ENCODE results near the gene FER.
"Not testable (repeated sequence)": the region's sequence is repeated elsewhere in the genome, so short reads cannot be mapped to it uniquely, and the experiment has no call there.

FER gene

DNA sequence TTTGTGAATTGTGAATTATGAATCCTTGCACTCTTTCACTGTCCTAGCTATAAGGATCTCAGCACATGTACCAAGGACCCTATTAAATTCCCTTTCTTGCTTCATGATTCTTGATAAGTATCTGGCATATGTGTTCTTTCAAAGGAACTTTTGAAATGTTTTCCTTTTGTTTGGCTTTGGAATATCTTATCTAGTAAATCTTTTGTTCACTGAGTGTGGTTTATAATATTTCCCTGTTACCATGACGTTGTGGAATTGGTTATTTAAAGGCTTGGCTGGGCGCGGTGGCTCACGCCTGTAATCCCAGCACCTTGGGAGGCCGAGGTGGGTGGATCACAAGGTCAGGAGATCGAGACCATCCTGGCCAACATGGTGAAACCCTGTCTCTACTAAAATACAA, 151.5 kb downstream of the FER start:
- not testable (repeated sequence) for DNase-seq

DNA sequence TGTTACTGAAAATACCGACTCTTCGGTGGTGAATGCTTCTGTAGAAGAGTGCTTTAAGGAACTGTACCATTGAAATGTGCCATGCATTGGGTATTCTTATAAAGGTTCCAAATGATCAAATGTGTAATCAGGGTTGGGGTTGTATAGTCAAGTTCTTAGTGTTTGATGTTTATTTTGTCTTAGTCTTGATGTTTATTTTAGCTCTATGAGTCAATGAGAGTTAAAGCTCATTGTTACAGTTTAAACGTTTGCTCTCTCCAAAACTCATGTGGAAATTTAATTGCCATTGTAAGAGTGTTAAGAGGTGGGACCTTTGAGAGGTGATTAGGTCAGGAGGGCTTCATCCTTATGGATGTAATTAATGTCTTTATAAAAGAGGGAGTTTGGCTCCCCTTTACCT, 153.0 kb downstream of the FER start:
- peak; percentile 19 for DNase-seq

DNA sequence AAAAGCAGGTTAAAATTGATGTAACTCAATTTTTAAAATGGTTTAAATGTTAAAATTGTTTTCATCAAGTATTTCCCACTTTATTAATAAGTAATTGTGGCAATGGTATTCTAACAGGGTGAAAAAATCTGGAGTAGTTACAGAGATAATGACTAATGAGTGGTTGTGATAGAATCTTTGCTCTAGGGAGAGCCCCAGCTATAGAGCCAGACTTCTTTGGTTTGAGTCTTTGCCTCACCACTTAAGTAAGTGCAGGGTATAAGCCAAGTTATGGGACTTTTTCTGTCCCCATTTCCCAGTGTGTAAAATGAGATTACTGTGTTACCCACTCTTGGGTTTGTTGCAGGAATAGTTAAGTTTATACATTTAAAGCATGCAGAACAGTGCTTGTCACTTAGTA, 158.1 kb downstream of the FER start:
- no peak for DNase-seq

DNA sequence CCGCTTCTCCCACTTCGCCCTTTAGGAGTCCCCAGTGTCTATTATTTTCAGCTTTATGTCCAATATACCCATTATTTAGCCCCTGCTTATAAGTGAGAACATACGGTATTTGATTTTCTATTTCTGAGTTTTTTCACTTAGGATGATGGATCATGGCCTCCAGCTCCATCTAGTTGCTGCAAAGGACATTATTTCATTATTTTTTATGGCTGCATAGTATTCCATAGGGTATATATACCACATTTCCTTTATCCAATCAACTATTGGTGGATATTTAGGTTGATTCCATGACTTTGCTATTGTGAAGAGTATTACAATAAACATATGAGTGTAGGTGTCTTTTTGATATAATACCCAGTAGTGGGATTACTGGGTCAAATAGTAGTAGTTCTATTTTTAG, 162.9 kb downstream of the FER start:
- no peak for DNase-seq

DNA sequence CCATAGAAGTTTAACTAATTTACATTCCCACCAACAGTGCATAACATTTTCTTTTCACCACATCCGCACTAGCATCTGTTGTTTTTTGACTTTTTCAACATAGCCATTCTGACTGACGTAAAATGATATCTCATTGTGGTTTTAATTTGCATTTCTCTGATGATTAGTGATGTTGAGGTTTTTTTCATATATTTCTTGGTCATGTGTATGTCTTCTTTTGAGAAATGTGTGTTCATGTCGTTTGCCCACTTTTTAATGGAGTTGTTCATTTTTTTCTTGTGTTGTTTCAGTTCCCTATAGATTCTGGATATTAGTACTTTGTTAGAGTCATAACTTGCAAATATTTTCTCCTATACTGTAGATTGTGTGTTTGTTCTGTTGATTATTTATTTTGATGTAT, 163.4 kb downstream of the FER start:
- DNase-seq = no peak

DNA sequence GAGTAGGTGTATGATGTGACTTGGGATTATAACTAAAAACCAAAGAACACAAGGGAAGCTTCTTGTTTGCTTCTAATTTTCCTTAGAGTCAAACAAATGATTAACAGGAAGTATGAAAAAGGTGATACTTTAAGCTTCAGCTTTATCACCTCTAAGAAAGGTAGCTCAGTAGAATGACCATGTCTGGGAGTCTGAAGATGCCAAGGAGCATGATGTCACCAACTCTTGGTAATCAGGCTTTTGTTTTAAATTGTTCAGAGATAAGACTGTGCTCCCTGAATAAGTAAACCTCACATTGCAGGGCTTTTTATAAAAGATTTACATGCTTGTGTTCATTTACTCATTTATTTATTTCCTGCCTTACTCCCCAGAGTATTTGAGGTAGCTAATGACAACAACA, 169.9 kb downstream of the FER start:
- peak; percentile 25 for DNase-seq

DNA sequence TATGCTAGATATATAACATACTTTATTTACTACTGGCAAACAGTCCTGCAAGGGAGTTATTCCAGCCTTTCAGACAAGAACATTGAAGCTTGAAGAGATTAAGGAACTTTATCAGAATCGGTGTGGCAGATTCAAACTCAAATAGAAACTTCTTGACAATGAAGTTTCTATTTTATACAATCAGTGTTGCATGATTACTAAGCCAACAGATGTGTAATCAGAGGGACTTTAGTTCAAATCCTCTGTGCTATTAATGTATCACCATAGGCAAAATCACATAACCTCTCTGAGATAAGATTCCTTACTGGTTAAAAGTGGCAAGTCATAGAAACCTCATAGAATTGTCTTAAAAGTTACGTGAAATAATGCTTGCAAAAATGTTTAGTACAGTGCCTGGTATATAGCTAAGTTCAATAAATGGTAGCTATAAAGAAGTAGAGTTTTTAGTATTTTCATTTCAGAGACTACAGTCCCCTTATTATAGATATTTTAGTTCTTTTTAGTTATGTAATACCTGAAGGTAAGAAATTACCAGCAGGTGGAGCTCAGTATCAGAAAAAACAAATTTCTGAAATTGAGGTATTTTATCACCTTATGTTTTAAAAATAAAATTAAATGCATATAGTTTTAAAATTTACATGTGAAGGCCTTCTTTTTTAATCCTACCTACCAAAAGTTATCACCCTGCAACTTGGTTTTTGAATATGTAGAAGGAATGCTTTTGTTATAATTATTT, 172.1 kb downstream of the FER start:
- DNase-seq = peak; percentile 16

DNA sequence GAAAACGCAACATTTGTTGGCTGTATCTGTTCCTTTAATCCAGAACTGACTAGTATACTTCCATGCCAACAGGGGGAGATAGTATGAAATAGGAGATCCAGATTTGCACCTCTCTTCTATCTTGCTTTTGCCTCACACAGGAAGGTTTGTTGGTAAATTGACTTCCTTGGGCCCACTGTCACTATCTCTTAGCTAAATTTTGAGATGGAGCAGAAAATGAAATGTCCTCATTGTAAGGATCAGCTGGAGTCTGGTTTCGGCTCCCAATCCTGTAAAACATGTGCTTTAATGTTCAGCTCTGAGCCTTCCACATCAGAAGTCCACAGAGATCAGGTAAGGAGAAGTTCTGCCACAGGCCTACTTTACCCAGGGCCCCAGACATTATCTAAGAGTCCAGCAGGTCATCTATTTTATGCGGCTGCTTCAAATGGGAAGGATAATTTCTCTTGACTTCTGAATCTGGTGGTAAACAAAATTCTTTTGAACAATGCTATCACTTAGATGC, 176.8 kb downstream of the FER start:
- peak; percentile 41 for DNase-seq

DNA sequence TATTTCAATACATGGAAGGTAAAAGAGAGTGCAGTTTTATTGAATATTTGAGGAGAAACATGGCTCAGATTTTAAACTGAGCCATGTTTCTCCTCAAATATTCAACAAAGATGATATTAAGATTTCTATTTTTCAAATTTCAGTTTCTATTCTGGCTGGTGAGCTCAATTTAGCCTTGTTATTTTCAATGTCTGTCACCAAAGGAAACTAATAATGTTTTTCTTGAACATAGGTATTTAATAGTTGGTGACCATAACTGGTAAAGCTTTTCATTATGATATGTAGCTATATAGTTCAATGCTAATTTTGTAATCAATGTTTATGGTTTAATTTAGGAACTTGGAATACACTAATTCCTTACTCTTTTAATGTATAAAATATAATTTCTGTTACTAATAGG, 177.4 kb downstream of the FER start:
- DNase-seq = no peak

DNA sequence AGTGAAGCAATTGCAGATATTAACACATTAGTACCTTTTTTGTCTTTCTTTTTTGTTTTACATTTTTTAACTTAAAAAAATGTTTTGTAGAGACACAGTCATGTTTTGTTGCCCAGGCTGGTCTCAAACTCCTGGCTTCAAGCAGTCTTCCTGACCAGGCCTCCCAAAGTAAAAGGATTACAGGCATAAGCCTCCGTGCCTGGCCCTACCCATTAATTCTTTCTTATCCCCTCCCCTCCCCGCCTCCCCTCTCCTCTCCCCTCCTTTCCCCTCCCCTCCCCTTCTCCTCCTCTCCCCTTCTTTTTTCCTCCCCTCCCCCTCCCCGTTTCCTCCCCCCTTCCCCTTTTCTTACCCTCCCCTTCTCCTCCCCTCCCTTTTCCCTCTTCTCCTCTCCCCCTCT, 182.4 kb downstream of the FER start:
- no peak for DNase-seq

DNA sequence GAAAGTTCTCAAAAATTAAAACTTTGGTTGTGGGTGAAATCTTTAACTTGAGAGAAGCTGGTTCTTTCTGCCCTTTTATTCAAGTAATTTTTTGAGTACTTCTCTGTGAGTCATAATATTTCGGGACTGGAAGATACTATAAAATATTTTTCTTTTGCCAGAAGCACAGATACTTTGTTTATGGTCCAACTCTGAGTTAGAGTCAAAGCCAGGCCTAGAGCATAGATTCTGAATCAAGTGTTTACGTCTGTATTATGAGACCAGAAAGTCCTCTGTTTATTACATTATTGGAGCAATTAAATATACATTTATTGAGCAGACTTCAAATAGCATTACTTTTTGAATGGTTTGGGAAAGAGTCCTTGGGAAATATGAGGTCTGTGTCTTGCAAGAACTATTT, 187.9 kb downstream of the FER start:
- no peak for DNase-seq

DNA sequence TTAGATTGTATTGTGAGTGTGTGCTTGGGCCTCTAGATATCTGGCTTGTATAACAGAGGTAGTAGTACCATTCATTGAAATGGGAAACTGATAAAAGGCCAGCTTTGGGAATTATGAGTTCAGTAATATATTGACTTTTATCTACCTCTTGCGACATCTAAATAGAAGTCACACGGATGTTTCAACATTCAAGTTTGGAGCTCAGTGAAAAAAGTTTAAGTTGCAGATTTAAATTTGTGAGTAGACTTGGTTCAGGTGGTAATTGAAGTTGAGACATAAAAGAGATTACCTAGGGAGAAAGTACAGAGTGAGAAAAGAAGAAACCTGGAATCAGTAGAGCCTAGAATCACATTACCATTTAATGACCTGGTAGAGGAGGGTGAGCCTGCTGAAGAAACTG, 189.5 kb downstream of the FER start:
- no peak for DNase-seq

DNA sequence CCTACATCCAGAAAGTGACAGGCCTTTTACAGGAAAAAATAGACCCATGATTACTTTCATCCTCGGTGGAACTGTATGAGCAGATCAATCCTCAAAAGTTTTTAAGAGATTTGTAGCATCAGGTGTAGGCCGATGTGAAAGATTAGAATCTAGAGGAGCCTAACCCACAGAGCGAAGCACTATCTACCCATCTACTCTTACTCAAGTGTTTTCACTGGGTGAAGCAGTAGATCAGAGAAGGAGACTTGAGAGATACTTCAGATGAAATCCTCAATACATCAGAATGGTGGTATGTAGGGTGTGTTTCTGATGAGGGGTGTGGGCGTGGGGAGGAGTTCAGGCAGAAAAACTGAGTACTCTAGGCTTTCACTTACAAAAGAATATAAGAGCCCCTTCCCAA, 192.8 kb downstream of the FER start:
- no peak for DNase-seq

DNA sequence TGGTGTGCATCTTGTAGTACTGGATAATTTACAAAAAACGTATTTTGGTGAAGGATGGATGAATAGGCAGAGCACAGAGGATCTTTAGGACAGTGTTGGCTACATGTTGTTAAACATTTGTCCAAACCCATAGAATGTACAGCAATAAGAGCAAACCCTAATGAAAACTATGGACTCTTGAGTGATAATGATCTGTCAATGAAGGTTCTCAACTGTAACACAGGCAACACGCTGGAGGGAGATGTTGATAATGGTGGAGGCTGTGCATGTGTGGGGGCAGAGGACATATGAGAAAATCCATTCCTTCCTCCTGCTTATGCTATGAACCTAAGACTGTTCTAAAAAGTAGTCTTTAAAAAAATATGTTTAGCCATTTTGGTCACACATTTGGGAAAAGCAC, 194.0 kb downstream of the FER start:
- DNase-seq = no peak

DNA sequence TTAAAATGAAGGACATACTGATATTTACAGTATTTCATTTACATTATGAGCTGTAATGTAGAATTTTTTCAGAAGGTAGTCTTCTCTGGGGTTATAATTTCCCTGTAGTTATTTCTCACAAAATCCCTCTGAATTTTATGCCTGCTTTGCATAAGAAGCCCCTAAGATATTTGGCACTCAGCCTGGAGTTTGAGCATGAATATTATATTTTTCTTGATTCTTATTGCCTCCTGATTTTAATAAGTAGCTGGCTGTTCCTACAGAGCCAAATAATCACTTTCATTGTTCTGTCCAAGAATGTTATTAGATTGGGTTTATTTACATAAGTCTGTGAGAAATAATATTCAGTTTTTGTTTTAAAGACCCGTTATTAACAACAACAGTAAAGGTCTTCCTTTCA, 195.0 kb downstream of the FER start:
- DNase-seq = peak; percentile 37

DNA sequence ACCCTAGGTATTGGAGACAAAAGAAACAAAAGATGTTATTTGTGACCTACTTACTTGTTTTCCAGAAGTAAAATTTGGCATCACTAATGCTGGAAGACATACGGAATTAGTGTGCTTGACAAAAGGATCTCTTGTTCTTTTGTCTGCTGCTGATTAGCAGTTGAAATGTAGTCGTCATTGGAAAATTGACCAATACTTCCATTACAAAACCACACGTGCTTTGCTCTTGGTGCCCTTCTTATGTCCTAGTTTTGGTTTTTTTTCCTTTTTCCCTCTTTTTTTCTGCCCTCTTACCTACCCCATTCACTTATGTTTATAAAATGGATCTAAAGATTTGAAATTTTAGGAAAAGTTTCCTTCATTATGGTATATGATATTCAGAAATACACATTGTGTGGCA, 197.4 kb downstream of the FER start:
- no peak for DNase-seq

DNA sequence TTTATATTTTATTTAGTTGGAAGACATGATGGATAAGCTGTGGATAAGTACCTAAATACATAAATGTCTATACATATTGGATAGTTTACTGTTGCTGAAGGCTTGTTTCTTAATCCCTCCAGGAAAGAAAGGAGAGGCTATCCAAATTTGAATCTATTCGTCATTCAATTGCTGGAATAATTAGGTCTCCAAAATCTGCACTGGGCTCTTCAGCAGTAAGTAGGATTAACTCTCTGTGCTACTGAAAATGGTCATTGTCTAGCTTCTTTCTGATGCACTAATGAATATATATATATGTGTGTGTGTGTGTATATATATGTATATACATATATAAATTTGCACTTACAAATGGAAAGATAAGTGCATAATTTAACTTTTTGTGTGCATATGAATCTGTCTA, 198.3 kb downstream of the FER start:
- DNase-seq = no peak

DNA sequence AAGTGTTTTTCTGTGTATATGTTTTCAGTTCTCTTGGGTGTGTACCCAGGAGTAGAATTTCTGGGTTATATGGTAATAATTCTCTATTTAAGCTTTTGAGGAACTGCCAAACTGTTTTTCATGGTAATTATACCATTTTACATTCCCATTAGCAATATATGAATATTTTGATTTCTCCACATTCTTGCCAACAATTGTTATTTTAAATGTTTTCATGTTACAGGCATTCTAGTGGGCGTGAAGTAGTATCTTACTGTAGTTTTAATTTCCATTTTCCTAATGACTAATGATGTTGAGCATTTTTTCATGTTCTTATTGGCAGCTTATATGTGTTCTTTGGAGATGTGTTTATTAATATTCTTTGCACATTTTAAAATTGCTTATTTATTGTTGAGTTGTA, 199.5 kb downstream of the FER start:
- no peak for DNase-seq

DNA sequence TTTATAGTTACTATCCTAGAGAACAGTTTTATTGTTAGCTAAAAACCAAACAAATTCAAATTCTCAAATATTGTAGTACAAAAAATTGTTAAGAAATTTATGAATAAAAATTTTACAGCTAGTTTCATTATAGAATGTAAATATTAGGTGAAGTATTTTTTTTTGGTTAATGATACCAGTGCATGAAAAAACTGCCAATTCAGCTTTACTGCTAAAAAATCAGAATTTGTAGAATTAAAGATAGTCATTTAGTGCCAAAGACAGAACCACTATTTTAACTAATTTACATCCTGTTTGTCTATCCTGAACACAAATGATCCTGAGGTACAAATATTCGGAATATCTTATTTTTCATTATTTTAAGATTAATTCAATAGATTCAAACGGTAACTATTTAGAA, 202.6 kb downstream of the FER start:
- no peak for DNase-seq

DNA sequence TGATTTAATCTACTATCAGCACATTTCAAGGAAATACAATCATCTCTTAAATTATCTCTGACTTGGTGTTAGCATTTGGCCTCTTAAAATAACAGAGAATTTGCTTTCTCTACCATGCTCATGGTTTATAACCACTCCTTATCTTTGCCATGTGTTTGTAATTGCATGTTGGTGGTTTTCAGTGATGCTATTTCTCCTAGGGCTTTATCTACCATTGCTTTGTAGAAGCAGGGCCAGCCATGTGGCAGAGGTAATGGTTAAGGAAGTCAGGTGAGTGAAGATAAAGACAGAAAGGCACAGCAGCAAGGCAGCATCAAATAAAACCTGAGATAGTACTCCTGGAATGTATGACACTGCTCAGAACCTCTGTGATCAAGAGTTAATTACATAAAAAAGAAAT, 206.2 kb downstream of the FER start:
- DNase-seq = no peak

DNA sequence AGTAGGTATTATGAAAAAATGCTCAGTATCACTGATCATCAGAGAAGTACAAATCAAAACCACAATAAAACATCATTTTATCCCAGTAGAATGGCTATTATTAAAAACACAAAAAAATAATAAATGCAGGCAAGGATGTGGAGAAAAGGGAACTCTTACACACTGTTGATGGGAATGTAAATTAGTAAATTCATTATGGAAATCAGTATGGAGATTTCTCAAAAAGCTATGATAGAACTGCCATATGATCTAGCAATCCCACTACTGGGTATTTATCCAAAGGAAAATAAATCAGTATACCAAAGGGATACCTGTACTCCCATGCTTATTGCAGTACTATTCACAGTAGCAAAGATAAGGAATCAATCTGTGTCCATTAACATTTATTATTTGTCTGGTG, 209.6 kb downstream of the FER start:
- DNase-seq = no peak

DNA sequence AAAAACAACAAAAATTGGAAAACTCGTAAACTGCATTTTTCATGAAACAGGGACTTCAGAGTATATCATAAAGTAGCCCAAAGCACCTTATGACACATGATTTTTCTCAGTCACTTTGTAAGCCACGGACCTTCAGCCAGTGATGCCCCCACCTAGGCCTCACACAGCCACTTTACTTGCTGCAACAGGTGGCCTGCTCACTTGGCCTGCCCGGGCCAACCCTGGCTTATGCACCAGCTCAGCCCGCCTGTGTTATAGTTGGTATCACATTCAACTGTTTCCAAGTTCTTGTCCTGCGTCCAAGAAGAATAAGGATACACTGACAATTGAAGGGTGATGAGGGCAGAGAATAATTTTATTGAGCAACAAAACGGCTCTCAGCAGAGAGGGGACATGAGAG, 219.2 kb downstream of the FER start:
- no peak for DNase-seq

DNA sequence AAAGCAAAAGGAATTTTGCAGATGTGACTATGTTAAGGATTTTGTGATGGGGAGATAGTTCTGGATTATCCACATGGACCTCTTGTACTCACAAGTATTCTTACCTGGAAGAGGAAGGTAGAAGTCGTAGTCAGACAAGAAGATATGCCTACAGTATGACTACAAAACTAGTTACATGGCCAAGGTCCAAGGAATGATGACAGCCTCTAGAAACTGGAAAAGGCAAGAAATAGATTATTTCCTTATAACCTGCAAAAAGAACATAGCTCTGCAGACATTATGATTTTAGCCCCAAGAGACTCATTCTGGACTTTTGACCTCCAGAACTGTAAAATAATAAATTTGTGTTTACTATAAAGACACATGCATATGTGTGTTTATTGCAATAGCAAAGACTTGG, 226.9 kb downstream of the FER start:
- DNase-seq = no peak

DNA sequence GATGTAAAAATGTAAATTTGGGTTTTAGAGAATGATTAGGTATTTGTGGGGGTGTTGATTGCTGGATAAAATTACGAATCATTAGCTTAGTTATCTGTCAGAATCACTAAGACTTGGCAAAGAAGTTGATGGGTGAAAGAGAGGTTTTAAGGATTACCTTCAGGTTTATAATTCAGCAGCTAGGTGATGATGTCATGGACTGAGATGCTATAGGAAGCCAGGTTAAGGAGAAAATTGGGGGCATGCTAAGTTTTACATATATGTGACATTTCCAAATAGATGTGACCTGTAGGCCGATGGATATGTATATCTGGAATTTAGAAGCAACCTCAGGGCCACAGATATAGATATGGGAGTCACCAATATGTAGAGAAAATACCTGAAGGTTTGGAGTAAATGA, 228.0 kb downstream of the FER start:
- DNase-seq = no peak

DNA sequence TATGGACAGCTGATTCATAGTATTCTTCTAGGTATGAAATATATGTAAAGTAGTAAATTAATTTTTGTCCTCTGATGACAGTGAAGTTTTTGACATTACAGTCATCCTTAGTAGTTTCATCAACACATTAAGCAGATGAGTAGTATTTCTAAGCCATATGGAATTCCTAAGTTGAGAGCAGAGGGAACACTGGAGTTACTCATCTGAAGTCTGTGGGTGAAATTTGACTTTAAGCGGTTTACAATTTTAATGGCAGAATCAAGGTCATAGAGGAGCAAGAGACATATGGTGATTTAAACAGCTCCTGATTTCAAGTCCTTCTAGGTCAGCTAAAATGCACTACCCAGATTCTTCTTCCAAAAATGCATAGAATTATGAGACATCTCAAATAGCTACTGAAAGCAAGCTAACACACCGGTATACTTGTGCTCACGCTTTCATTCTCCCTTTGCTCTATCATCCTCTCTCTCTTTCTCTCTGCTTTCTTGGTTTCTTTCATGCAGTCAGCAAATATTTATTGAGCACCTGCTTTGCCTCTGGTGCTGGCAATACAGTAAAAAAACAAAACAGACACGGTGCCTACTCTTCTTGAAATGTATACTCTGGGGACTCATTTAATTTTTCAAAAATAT, 235.9 kb downstream of the FER start:
- no peak for DNase-seq

All from NCI-H69 (cell line).